GM12873 (cell line): Measurements from ENCODE around the gene GRIA1.

Source experiments
- CTCF ChIP-seq: IDR thresholded peaks from 2 replicates; pipeline ENCODE4 v1.5.1; 2012; ENCODE audit warnings: low read depth, mild to moderate bottlenecking, moderate library complexity, low read length, control low read depth; ENCODE audit not compliant: insufficient read depth; ENCODE audit errors: missing control alignments

GRIA1 gene

GRCh38 chr5:153696256-153696655 lies 205.8 kb downstream of the GRIA1 start:
- no peak for TF ChIP-seq CTCF

GRCh38 chr5:153699035-153699434 lies 208.6 kb downstream of the GRIA1 start:
- no peak for TF ChIP-seq CTCF

- no peak for TF ChIP-seq CTCF
Observed at GRCh38 chr5:153700940-153701339, 210.5 kb downstream of the GRIA1 start.

GRCh38 chr5:153702265-153702664 lies 211.8 kb downstream of the GRIA1 start:
- no peak for TF ChIP-seq CTCF

GRCh38 chr5:153704110-153704509 lies 213.6 kb downstream of the GRIA1 start:
- TF ChIP-seq CTCF, result no peak

- no peak for TF ChIP-seq CTCF
Observed at GRCh38 chr5:153707626-153708025, 217.2 kb downstream of the GRIA1 start.

- TF ChIP-seq CTCF, result no peak
Observed at GRCh38 chr5:153711755-153712154, 221.3 kb downstream of the GRIA1 start.
